NCI-H2227 (cell line): ENCODE results near the gene FAM83G.

Experiments
- DNase-seq: peaks from one replicate; lab custom pipeline; 2025; ENCODE audit not compliant: unreplicated experiment; lab: John Stamatoyannopoulos, UW

FAM83G gene

GRCh38 chr17:18921912-18922451 is 82.6 kb downstream of the FAM83G start:
- DNase-seq = no peak

GRCh38 chr17:18921485-18921884 is 83.1 kb downstream of the FAM83G start:
- DNase-seq = no peak

- no peak for DNase-seq
Observed at GRCh38 chr17:18920911-18921441, 83.6 kb downstream of the FAM83G start.

DNA sequence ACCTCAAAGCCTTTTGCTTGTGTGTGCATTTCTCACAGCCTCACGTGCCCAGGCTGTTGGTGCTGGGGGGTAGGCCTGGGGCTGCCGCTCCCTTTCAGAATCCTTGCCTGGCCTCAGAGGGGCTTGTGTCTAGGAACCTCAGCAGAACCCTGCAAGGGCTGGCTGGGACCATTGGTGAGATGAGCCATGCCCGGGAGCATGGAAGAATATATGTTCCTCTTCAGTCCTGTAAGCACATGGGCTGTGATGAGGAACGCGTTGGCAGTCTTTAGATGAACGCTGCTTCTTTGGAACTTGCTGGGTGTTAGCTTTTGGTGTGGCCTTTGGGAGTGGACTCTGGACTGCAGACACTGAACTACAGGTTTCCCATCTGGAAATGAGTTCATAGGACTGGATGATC is 84.6 kb downstream of the FAM83G start:
- DNase-seq = no peak
